ENCODE results near the gene U2AF1L4. TPM values are rescaled to one million over a fixed set of nuclear protein-coding genes. Genes with fewer than 3 reads are reported as not detected.
A peak's percentile ranks its signal among the peaks of the same experiment; 100 is the strongest.

U2AF1L4 gene
- polyA plus RNA-seq (2012; ENCODE audit: insufficient read depth, insufficient read length, low read depth): 72.6 TPM

- peak; percentile 97 for DNase-seq
- no peak for TF ChIP-seq CTCF (IDR thresholded peaks at IDR 0.05; ENCODE audit: low read depth, low read length)
- peaks cover 6% of the 10 kb centered on the region; the same call in 1 of the 2 replicates for H3K4me1 ChIP-seq
- H3K36me3 ChIP-seq: no peaks in the 10 kb centered on the region
- peak within 1 kb of the TSS; percentile 75 for H3K4me3 ChIP-seq (ENCODE audit: low read depth, low read length)
- H3K27me3 ChIP-seq: no peaks in the 10 kb centered on the region
- H3K9me3 ChIP-seq: no peaks in the 10 kb centered on the region
Measured at GRCh38 chr19:35745328-35746086, at the start of gene U2AF1L4, which contains the start of gene PSENEN. TSS of gene U2AF1L4 (minus strand) at chr19:35745418. CDS start at chr19:35745391, 27 bp downstream. TSS of gene PSENEN (plus strand) at chr19:35745651. CDS start at chr19:35745931, 280 bp downstream.

- TF ChIP-seq CTCF (IDR thresholded peaks at IDR 0.05; ENCODE audit: low read depth, low read length): no peak
- Histone ChIP-seq H3K9me3 (no peaks in the 10 kb centered on the region), H3K4me3 (ENCODE audit: low read depth, low read length) (no peak overlapping the region), H3K4me1 (no peaks in the 10 kb centered on the region), H3K27me3 (no peaks in the 10 kb centered on the region), H3K36me3 (no peaks in the 10 kb centered on the region)
- no peak for DNase-seq
Measured at GRCh38 chr19:35793381-35794165, 48.4 kb upstream of the U2AF1L4 start.

DNA sequence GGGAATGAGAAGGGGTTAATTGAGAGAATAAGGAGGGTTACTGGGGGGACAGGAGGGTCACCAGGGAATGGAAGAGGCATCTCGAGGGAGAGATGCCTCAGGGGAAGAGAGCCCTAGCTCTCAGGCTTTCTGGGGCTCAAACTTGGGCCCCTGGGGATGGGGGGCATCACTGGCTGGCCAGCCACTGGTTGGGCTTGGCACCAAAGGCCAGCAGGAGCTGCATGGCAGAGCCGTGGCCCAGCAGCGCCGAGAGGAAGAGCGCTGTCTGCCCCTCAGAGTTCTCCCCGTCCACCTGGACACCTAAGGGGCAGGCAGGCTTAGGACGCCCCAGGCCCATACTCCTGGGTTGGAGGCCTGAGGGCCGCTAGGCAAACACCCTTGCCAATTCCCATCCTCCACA is 47.7 kb upstream of the U2AF1L4 start:
- H3K9me3 ChIP-seq: no peaks in the 10 kb centered on the region
- no peaks in the 10 kb centered on the region for H3K4me1 ChIP-seq
- no peak for DNase-seq
- no peaks in the 10 kb centered on the region for H3K27me3 ChIP-seq
- no peak for TF ChIP-seq CTCF (IDR thresholded peaks at IDR 0.05; ENCODE audit: low read depth, low read length)
- no peaks in the 10 kb centered on the region for H3K36me3 ChIP-seq
- H3K4me3 ChIP-seq (ENCODE audit: low read depth, low read length): no peak overlapping the region

DNA sequence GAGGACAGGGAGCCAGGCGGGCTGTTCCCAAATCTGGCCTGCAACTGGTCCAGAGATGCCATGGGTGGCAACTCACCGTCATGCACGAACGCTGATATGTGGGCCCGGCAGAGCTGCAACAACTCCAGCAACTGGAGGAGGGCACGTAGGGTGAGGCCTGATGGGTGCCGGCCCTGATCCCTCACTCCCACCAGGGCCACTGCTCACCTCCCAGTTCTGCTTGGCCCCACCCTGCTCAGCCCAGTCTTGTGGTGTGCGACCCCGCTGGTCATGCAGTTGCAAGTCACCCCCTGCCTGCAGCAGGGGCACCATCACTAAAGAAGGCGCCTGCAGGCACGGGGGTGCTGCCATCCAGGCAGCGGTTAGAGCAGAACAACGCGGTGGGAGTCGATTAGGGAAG is 47.1 kb upstream of the U2AF1L4 start:
- TF ChIP-seq CTCF (IDR thresholded peaks at IDR 0.05; ENCODE audit: low read depth, low read length): no peak
- no peak for DNase-seq
- H3K9me3 ChIP-seq: no peaks in the 10 kb centered on the region
- no peak overlapping the region for H3K4me3 ChIP-seq (ENCODE audit: low read depth, low read length)
- H3K36me3 ChIP-seq: no peaks in the 10 kb centered on the region
- no peaks in the 10 kb centered on the region for H3K4me1 ChIP-seq
- H3K27me3 ChIP-seq: no peaks in the 10 kb centered on the region

GRCh38 chr19:35791814-35792279 is 46.6 kb upstream of the U2AF1L4 start:
- Histone ChIP-seq H3K9me3 (no peaks in the 10 kb centered on the region), H3K27me3 (no peaks in the 10 kb centered on the region), H3K4me3 (ENCODE audit: low read depth, low read length) (no peak overlapping the region), H3K36me3 (no peaks in the 10 kb centered on the region), H3K4me1 (no peaks in the 10 kb centered on the region)
- DNase-seq: no peak
- no peak for TF ChIP-seq CTCF (IDR thresholded peaks at IDR 0.05; ENCODE audit: low read depth, low read length)
